ENCODE results near the gene ACSM3.
A peak's percentile ranks its signal among the peaks of the same experiment; 100 is the strongest.
"Not testable (repeated sequence)": the region's sequence is repeated elsewhere in the genome, so short reads cannot be mapped to it uniquely, and the experiment has no call there.

Gene ACSM3, protein sequence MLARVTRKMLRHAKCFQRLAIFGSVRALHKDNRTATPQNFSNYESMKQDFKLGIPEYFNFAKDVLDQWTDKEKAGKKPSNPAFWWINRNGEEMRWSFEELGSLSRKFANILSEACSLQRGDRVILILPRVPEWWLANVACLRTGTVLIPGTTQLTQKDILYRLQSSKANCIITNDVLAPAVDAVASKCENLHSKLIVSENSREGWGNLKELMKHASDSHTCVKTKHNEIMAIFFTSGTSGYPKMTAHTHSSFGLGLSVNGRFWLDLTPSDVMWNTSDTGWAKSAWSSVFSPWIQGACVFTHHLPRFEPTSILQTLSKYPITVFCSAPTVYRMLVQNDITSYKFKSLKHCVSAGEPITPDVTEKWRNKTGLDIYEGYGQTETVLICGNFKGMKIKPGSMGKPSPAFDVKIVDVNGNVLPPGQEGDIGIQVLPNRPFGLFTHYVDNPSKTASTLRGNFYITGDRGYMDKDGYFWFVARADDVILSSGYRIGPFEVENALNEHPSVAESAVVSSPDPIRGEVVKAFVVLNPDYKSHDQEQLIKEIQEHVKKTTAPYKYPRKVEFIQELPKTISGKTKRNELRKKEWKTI

DNA sequence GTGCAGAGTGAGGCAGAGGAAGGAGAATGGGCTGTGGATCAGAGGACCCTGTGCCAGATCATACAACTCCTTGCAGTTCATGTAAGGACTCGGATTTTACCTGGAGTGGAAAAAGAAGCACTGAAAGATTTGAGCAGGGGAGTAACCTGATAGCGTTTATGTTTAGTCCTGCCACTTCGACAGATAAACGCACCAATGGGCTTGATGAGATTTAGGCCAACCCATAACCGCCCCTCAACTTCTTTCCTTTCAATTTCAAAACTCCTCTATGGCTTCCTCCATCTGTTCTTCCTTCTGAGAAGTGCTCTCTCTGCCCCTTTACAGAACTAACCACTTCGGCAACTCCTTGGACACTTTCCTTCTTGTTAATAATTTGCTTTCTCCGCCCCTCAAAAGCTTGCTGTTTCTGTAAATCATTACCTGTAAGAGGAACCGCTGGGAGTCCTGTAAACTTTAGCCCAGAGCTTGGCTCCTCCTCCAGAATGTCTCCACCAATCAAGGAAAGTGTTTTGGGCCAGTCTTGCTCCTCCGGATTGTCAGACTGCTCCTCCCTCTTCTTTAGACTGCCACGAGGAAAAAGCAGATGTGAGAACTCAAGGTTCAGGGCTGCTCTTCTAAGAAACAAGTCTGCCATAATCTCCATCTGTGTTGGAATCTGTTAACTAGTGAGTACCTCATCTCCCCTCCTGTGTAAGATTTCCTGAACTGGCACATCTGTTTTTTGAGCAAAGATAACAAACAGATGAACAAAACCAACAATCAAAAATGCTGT, at the start of gene ACSM3:
TSS of gene ACSM3 (plus strand) at position 554 of the 772 bp plus-strand sequence. CDS start 6,021 bp downstream, outside the sequence.
- DNase-seq = no peak

DNA sequence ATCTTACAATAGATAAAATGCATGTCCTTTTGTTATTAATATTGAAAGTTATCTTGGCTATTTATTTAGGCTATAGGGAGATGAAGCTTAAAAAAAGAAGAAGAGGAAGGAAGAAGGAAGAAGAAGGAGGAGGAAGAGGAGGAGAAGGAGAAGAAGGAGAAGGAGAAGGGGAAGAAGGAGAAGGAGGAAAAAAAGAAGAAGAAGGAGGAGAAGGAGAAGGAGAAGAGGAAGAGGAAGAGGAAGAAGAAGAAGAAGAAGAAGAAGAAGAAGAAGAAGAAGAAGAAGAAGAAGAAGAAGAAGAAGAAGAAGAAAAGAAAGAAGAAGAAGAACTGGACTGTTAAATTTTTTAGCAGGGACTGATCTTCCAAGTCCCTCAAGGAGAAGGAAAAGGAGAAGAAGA, 46.1 kb upstream of the ACSM3 start:
- not testable (repeated sequence) for DNase-seq

DNA sequence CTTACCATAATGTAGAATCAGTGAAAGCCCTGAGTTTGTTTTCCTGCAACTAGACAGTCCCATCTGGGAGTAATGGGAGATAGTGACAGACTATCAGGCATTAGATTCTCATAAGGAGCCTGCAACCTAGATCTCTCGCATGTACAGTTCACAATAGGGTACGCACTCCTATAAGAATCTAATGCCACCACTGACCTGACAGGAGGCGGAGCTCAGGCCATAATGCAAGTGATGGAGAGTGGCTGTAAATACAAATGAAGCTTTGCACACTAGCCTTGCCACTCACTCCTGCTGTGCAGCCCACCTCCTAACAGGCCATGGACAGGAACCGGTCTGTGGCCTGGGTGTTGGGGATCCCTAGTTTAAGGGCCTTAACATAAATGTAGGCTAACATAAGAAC, 43.6 kb upstream of the ACSM3 start:
- DNase-seq = no peak

GRCh38 chr16:20726661-20727060, 37.2 kb upstream of the ACSM3 start:
- DNase-seq = no peak

DNA sequence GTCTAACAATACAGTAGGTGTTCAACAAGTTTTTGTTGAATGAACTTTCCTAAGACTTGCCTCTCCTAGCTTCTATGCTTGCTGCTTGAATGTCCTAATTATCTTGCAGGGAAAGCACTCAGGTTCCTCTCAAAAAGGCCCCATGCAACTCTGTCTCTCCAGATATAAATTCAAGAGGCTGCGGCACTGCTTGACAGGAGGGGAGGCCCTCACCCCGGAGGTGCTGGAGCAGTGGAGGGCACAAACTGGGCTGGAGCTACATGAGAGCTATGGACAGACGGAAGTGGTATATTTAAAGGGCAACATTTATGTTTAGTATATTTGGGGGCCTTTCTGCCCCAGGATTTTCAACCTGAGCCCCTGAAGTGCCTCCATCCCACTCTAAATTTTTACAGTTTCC, 36.6 kb upstream of the ACSM3 start:
- no peak for DNase-seq

DNA sequence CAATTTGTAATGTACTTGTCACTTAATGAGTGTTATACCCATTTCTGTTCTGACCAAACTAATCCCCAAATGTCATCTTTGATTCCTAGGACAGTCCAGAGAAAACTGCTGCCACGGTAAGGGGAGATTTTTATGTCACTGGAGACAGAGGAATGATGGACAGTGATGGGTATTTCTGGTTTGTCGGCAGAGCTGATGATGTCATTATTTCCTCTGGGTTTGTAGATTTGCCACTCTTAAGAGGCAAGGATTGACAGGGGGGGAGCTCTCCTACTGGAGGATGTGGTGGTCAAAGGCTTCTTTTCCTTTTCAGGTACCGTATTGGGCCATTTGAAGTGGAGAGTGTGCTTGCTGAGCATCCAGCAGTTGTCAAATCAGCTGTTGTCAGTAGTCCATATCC, 34.7 kb upstream of the ACSM3 start:
- no peak for DNase-seq

DNA sequence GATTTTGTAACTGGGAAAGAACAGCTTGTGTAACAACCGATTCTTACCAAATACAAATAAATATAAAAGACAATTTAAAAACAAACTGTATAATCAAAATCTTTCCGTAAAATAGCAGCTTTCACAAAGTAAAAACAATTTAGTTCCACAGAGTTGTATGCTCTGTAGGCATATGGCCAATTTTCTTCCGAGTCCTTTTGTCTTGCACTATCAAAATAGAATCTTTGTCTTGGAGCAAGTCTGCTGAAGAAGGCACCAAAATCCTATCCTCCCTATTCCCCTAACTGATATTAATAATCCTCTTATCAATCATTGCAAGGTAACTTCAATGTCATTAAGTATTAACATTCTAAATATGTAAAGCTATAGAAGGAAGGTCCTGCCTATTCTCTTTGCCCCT, 29.8 kb upstream of the ACSM3 start:
- no peak for DNase-seq

- no peak for DNase-seq
Measured at GRCh38 chr16:20734782-20735181, 29.0 kb upstream of the ACSM3 start.

GRCh38 chr16:20735490-20735889, 28.3 kb upstream of the ACSM3 start:
- DNase-seq = no peak

DNA sequence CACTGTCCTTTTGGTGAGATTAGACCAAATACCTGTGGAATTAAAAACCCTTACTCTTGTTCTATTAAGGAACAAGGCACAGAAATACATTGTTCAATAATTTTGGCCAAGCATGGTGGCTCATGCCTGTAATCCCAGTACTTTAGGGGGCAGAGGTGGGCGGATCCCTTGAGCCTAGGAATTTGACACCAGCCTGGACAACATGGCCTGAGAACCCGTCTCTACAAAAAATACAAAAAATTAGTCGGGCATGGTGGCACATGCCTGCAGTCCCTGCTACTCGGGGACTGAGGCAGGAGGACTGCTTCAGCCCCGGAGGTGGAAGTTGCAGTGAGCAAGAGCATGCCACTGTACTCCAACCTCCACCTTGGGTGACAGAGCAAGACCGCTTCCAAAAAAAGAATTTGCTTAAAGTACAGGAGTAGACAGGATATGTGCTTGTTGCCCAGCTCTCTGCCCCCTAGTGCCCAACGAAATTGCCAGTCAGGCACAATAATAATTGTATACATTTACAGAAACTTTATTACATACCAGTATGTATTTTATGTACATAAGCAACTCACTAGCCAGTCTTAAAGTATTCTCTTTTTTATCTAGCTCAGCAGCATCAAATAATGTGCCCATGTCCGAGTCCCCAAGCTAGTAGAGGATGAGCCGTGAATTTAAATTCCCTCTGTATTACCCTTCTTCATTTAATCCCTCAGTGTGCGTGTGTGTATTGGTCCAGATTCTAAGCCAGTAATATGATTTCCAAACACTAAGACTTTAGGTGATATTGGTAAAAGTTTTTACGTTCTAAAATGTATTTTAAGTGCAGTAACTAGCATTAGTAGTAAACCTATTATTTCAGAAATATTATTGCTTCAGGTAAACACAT, 23.6 kb upstream of the ACSM3 start:
- no peak for DNase-seq

DNA sequence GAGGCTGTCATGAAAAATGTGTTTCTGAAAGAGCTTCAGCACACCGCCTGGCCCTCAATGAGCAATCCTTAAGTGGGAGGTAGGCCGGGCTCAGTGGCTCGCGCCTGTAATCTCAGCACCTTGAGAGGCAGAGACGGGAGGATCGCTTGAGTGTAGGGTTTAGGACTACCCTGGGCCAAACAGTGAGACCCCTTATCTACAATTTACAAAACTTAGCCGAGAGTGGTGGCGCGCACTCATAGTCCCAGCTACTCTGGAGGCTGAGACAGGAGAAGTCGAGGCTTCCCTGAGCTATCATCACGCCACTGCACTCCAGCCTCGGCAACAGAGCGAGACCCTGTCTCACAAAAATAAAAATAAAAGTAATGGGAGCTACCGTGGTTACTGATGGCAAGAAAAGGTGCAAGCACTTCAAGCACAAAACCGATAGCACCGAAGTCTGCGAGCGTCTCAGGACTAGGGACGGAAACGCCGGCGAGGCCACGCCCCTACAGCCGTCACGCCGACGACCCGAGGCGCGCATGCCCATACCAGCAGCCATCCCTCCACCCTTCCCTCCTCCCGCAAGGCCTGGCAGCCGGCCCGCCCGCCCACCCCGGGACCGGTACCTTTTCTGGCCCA, 22.8 kb upstream of the ACSM3 start:
- peak; percentile 74 for DNase-seq

DNA sequence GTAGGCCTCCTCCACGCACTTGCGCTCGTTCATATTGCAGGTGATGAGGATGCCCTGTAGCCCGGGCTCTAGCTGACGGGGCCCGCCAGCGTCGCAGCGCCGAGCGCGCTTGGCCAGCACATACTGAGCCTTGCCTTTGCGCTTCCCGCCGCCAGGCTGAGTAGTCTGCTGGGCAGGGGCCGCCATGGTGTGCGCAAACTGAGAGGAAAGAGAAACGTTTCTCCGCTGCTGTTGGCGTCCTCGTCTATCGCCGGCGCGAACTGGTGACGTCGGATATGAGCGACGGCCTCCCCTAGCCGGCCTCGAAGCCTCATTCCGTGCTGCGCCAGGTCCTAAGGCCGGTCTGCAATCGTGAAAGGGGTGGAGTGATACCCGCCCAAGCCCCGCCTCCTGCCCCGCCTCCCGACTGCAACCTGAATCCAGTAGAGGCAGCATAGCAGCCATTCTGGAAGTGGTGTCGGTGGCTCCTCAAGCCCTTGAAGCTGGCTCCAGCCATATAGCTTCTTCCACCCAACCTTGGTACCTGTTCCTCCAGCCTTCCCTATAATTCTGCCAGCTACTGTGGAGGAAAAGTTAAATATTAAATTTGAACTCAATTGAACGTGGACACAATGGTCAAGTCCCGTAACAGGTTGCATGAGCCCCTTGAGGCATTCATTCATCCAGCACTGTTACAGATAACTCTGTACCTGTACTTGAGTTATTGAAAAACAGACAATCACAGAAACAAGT, 22.1 kb upstream of the ACSM3 start, which contains the start of gene THUMPD1:
TSS of gene THUMPD1 (minus strand) at position 265 of the 732 bp plus-strand sequence. CDS start at position 186, 79 bp downstream.
- peak; percentile 91 for DNase-seq

GRCh38 chr16:20743591-20743990, 20.2 kb upstream of the ACSM3 start:
- no peak for DNase-seq

- DNase-seq = peak; percentile 46
Measured at GRCh38 chr16:20744922-20745440, 18.8 kb upstream of the ACSM3 start.

- no peak for DNase-seq
Measured at GRCh38 chr16:20746461-20746860, 17.4 kb upstream of the ACSM3 start.

GRCh38 chr16:20747030-20747816, 16.6 kb upstream of the ACSM3 start:
- DNase-seq = no peak

GRCh38 chr16:20749474-20749873, 14.3 kb upstream of the ACSM3 start:
- no peak for DNase-seq

DNA sequence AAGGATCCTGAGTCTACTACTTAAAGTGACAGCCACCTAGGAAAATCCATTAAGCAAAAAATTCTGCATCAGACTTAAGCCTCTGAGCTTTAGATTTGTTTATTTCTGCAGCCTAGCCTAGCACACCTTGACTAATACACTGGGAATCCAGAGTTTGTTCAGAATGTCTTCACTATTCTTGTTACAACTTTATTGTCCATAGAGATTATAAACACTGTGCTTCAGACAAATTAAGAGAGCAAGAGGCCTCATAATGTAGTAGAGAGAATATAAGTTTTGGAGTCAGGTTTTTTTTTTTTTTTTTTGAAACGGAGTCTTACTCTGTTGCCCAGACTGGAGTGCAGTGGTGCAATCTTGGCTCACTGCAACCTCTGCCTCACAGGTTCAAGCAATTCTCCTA, 13.3 kb upstream of the ACSM3 start:
- DNase-seq = no peak

GRCh38 chr16:20753727-20754126, 10.1 kb upstream of the ACSM3 start:
- DNase-seq = no peak

GRCh38 chr16:20755238-20755637, 8.6 kb upstream of the ACSM3 start:
- no peak for DNase-seq
